ENCODE results near the gene LRP1B.

DNA sequence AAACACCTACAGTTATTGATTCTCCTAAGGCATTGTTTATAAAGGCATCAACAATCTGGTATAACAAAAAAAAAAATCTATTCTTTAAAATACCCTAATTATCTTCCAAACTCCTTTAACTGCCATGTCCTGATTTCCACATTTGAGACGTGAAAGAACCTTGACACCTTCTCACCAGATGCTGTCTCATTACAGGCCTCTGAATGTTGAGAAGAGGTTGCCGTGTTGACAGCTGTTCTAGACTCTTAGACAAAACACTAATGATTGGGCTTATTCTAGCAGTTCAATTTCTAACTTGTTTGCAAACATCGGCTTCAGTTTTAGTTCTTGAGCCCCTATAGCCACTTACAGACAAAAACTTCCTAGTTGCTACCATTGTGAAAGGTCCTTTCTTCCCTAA is 988.8 kb downstream of the LRP1B start:
- TF ChIP-seq POLR2A (IDR thresholded peaks at IDR 0.05; ENCODE audit: low read depth) (no peak), CTCF (IDR thresholded peaks at IDR 0.05) (no peak)

All from esophagus muscularis mucosa (tissue), 3 donors.